HepG2 (cell line): ENCODE measurements around the gene TOP2A. TPM values are rescaled to one million over a fixed set of nuclear protein-coding genes. Genes with fewer than 3 reads are reported as not detected.

ENCODE experiments used
- ATAC-seq: fragments of 200-7000 bp; cut with Tn5 transposase; 3 replicates; pipeline ENCODE4 v1.9.1; 2020; ENCODE audit warnings: mild to moderate bottlenecking, moderate library complexity
- BruUV-seq: library from RNA; stranded (reverse); fragments of 400-500 nt; replicated peaks from 2 replicates; lab custom pipeline; 2021; lab: Mats Ljungman, UMichigan
- CTCF ChIA-PET: fragments of 300-600 bp; formaldehyde crosslinking; extraction: SDS; loops from one replicate; lab custom pipeline; 2021; ENCODE audit warnings: low total read pairs, inconsistent platforms, low intra/inter-chr PET ratio; lab: Yijun Ruan, JAX
- POLR2A ChIA-PET: fragments of 350-600 bp; sonication (Branson Sonifier 250); formaldehyde crosslinking; loops from one replicate; lab custom pipeline; 2020; ENCODE audit warnings: antibody characterized with exemption, inconsistent platforms; lab: Yijun Ruan, JAX
- DNase-seq: peaks from one replicate; pipeline ENCODE4 v3.0.0-alpha.2; 2015; ENCODE audit warnings: low spot score
- FAIRE-seq: peaks from 3 replicates; lab custom pipeline; 2011; peaks lifted over from hg19 to GRCh38; lab: Jason Lieb, UNC
- H2AFZ ChIP-seq: one replicate; pipeline ENCODE4 v1.6.1; 2011; ENCODE audit warnings: low read length, inconsistent platforms
- H3K27ac ChIP-seq: fragments of 300-600 bp; 3 replicates; pipeline ENCODE4 v1.8.0; 2011; ENCODE audit warnings: mixed run types, mild to moderate bottlenecking, mixed read lengths, low read length, inconsistent platforms; ENCODE audit not compliant: insufficient read depth; ENCODE audit errors: extremely low read length
- H3K27me3 ChIP-seq, 2 experiments: fragments of 200-600 bp in 1 of 2; 2 replicates in 1 of 2; 3 replicates in 1 of 2; pipeline versions ENCODE4 v1.6.0 to v1.8.0; 2011; ENCODE audit warnings: low read length in 2 of 2, mild to moderate bottlenecking in 2 of 2, moderate library complexity in 2 of 2, inconsistent platforms in 1 of 2; ENCODE audit not compliant: insufficient read depth in 2 of 2, control insufficient read depth in 1 of 2
- H3K36me3 ChIP-seq, 2 experiments: fragments of 200-600 bp in 1 of 2; replicated peaks in 1 of 2; 2 replicates in 1 of 2; 3 replicates in 1 of 2; pipeline versions ENCODE4 v1.5.1 to v1.8.0; 2011; ENCODE audit warnings: low read length in 2 of 2, inconsistent platforms in 1 of 2; ENCODE audit not compliant: insufficient read depth in 2 of 2, control insufficient read depth in 1 of 2
- H3K4me1 ChIP-seq: 2 replicates; pipeline ENCODE4 v1.5.1; 2012; ENCODE audit warnings: low read length, inconsistent platforms; ENCODE audit not compliant: insufficient read depth
- H3K4me2 ChIP-seq: 2 replicates; pipeline ENCODE4 v1.6.0; 2011; ENCODE audit warnings: low read depth, low read length, inconsistent platforms
- H3K4me3 ChIP-seq, 3 experiments: fragments of 200-600 bp in 1 of 3; sonication (generic), shearing (Covaris generic) in 1 of 3; replicated peaks in 1 of 3; 2 replicates each; pipeline ENCODE4 v1.5.1; 2011 to 2016; ENCODE audit warnings: low read length in 3 of 3, inconsistent platforms in 2 of 3, low read depth in 2 of 3, mild to moderate bottlenecking in 2 of 3, control low read depth in 1 of 3, mixed read lengths in 1 of 3; ENCODE audit not compliant: insufficient read depth in 1 of 3
- H3K79me2 ChIP-seq: one replicate; pipeline ENCODE4 v1.6.1; 2011; ENCODE audit warnings: low read length, inconsistent platforms; ENCODE audit not compliant: insufficient read depth
- H3K9ac ChIP-seq: 2 replicates; pipeline ENCODE4 v1.6.0; 2011; ENCODE audit warnings: mild to moderate bottlenecking, low read depth, low read length, inconsistent platforms; ENCODE audit not compliant: insufficient read depth
- H3K9me3 ChIP-seq: 2 replicates; pipeline ENCODE4 v1.5.1; 2012; ENCODE audit warnings: mild to moderate bottlenecking, low read length
- H4K20me1 ChIP-seq: 2 replicates; pipeline ENCODE4 v1.6.0; 2011; ENCODE audit warnings: inconsistent platforms, mild to moderate bottlenecking, low read length, moderate library complexity; ENCODE audit not compliant: insufficient read depth
- HNRNPL ChIP-seq: fragments of 200-400 bp; formaldehyde crosslinking; IDR thresholded peaks from 2 replicates; pipeline ENCODE4 v1.6.1; 2017; ENCODE audit warnings: mild to moderate bottlenecking, low read depth, low read length
- SP4 ChIP-seq: sonication (generic); formaldehyde crosslinking; IDR thresholded peaks from 2 replicates; pipeline ENCODE4 v1.8.1; 2023; ENCODE audit warnings: mild to moderate bottlenecking, missing genetic modification reagents
- XBP1 ChIP-seq: sonication (generic); formaldehyde crosslinking; IDR thresholded peaks from 2 replicates; pipeline ENCODE4 v1.5.0; 2020; ENCODE audit warnings: missing genetic modification reagents
- ZNF317 ChIP-seq: sonication (generic); formaldehyde crosslinking; IDR thresholded peaks from 2 replicates; pipeline ENCODE4 v1.5.0; 2020; ENCODE audit warnings: mild to moderate bottlenecking, missing genetic modification reagents
- ZNF432 ChIP-seq: sonication (generic); formaldehyde crosslinking; IDR thresholded peaks from 2 replicates; pipeline ENCODE4 v1.5.0; 2020; ENCODE audit warnings: missing genetic modification reagents, mild to moderate bottlenecking, borderline replicate concordance
- WGBS: methylation state at CpG from one replicate; pipeline ENCODE4 v1.1.6; 2017; ENCODE audit warnings: low lambda C conversion rate; 5-methylcytosine and 5-hydroxymethylcytosine counted together
- in situ Hi-C: cut with HindIII; loops from 2 replicates; pipeline ENCODE4 v1.10.0; 2017; ENCODE audit warnings: low pct_unique_long_range_greater_than_20kb; ENCODE audit not compliant: extremely low pct_ligation_motif_present
- intact Hi-C: fragments of 100-400 bp; cut with micrococcal nuclease; formaldehyde crosslinking; loops from one replicate; pipeline ENCODE4 v1.10.0; 2022; ENCODE audit not compliant: unreplicated experiment
- polyA plus RNA-seq, 8 experiments: library from polyadenylated mRNA; depleted of rRNA in 3 of 8; stranded (reverse) in 7 of 8; unstranded in 1 of 8; fragments of >200 nt; fragmentation: Illumina TruSeq in 4 of 8; extraction: Trizol in 4 of 8; gene quantifications; 2 replicates each; pipeline versions ENCODE4 v1.2.1 to v1.2.3, GENCODE V29; 2011 to 2016; ENCODE audit warnings: low read depth in 4 of 8, missing spikeins in 1 of 8, mixed read lengths in 1 of 8; ENCODE audit not compliant: insufficient read depth in 1 of 8
- total RNA-seq, 5 experiments: library from RNA; depleted of rRNA; stranded (reverse); fragments of >200 nt; fragmentation: Illumina TruSeq; extraction: Trizol; gene quantifications; 2 replicates each; pipeline ENCODE4 v1.2.3, GENCODE V29; 2016; ENCODE audit warnings: low read depth in 1 of 5
- TF ChIP-seq, protein P1 (sequence below), 2 experiments: sonication (generic) in 1 of 2; formaldehyde crosslinking in 1 of 2; IDR thresholded peaks; 2 replicates each; pipeline versions ENCODE4 v1.5.1 to v1.6.1; 2011 to 2020; ENCODE audit warnings: borderline replicate concordance in 1 of 2, low read depth in 1 of 2, low read length in 1 of 2, mild to moderate bottlenecking in 1 of 2, missing genetic modification reagents in 1 of 2, moderate library complexity in 1 of 2
- TF ChIP-seq, protein P2 (sequence below): sonication (generic); formaldehyde crosslinking; IDR thresholded peaks from 2 replicates; pipeline ENCODE4 v1.5.0; 2020; ENCODE audit warnings: missing genetic modification reagents

Gene TOP2A
- total and polyA plus RNA-seq, 2 of the 13 experiments (the other 11 are each of a cell fraction or from before 2014, with no cell fraction given): 108 to 327 TPM

DNA sequence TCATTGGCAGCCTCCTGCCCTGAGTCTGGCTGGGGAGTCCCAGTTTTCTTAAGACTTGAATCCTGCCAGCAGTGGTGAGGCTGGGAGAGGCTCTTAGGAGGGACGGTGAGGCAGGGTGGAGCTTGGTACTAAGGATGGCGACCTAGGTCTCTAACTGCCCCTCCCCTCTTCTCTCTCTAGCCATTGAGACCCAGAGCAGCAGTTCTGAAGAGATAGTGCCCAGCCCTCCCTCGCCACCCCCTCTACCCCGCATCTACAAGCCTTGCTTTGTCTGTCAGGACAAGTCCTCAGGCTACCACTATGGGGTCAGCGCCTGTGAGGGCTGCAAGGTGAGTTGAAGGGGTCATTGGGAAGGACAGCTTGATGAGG lies 69.6 kb downstream of the TOP2A start:
- Histone ChIP-seq H3K4me3 (no peak overlapping the region), H4K20me1 (peaks cover 9% of the 10 kb centered on the region; the same call in 1 of the 2 replicates), H3K4me2 (peak overlapping the region; percentile 10; the same call in 1 of the 2 replicates), H3K79me2 (peaks cover 28% of the 10 kb centered on the region), H3K9me3 (no peaks in the 10 kb centered on the region), H2AFZ (no peak overlapping the region), H3K27ac (no peak overlapping the region), H3K9ac (no peak overlapping the region), H3K4me1 (peaks cover 78% of the 10 kb centered on the region), H3K36me3 (peaks cover 25 to 36% of the 10 kb centered on the region in 2 experiments), H3K27me3 (no peaks in the 10 kb centered on the region)
- 99% methylated on average over 5 of the region's 5 CpGs for WGBS
- no TSS peak for BruUV-seq
- no peak for ATAC-seq
- intact Hi-C loops: no loop called here
- in situ Hi-C loops: no loop called here
- POLR2A ChIA-PET: no interaction called here
- CTCF ChIA-PET: no interaction called here
- DNase-seq: no peak
- TF ChIP-seq HNRNPL (no peak), ZNF317 (no peak), ZNF432 (CRISPR knock-in tag) (no peak), SP4 (CRISPR knock-in tag) (no peak), XBP1 (CRISPR knock-in tag) (no peak)
- TF ChIP-seq, protein P1, sequence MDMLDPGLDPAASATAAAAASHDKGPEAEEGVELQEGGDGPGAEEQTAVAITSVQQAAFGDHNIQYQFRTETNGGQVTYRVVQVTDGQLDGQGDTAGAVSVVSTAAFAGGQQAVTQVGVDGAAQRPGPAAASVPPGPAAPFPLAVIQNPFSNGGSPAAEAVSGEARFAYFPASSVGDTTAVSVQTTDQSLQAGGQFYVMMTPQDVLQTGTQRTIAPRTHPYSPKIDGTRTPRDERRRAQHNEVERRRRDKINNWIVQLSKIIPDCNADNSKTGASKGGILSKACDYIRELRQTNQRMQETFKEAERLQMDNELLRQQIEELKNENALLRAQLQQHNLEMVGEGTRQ (IDR thresholded peaks at IDR 0.05; ENCODE audit: low read depth, low read length): no peak
- TF ChIP-seq, protein P1 (CRISPR knock-in tag; IDR thresholded peaks at IDR 0.05; ENCODE audit: borderline replicate concordance): no peak
- TF ChIP-seq, protein P2, sequence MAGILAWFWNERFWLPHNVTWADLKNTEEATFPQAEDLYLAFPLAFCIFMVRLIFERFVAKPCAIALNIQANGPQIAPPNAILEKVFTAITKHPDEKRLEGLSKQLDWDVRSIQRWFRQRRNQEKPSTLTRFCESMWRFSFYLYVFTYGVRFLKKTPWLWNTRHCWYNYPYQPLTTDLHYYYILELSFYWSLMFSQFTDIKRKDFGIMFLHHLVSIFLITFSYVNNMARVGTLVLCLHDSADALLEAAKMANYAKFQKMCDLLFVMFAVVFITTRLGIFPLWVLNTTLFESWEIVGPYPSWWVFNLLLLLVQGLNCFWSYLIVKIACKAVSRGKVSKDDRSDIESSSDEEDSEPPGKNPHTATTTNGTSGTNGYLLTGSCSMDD (CRISPR knock-in tag): no peak
- FAIRE-seq: no peak
